Stimulated activated CD4-positive, alpha-beta T cell treated with anti-CD3 and anti-CD28 coated beads, Interleukin-12 subunit alpha, Interleukin-12 subunit beta, amount 100 ng/mL, for 48 hours (primary cell): ENCODE measurements around the gene CDK19.
"Not testable (repeated sequence)": the region's sequence is repeated elsewhere in the genome, so short reads cannot be mapped to it uniquely, and the experiment has no call there.

ENCODE experiments used
- DNase-seq, 3 donors: peaks; one replicate each; pipeline ENCODE4 v3.0.0-alpha.2; 2020; ENCODE audit warnings: low read depth in 2 of 3, low spot score in 1 of 3

Gene CDK19

DNA sequence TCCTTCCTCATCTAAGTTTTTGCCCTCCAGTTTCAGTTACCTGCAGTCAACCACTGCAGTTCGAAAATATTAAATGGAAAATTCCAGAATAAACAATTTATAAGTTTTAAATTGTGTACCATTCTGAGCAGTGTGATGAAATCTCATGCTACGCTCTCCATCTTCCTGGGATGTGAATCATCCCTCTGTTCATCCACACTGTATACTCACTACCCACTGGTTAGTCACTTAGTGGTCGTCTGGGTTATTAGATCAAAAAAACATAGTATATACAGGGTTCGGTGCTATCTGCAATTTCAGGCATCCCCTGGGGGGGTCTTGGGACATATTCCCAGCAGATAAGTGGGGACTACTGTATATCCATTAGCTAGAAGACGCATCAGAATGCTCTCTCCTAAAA lies 186.9 kb downstream of the CDK19 start:
- no peak for DNase-seq

DNA sequence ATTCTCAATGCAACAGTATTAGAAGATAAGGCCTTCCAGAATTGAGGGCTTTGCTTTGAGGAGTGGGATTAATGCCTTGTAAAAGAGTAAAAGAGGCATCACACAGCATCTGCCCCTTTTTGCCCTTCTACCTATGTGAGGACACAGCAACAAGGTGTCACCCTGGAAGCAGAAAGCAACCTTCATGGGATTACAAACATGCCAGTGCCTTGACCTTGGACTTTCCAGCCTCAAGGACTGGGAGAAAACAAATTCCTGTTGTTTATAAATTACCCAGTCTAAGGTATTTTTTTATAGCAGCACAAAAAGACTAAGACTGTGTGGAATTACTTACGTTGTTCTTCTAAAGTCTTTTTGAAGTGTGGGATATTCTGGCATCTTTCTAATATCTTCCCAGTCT lies 188.8 kb downstream of the CDK19 start:
- DNase-seq: no peak

DNA sequence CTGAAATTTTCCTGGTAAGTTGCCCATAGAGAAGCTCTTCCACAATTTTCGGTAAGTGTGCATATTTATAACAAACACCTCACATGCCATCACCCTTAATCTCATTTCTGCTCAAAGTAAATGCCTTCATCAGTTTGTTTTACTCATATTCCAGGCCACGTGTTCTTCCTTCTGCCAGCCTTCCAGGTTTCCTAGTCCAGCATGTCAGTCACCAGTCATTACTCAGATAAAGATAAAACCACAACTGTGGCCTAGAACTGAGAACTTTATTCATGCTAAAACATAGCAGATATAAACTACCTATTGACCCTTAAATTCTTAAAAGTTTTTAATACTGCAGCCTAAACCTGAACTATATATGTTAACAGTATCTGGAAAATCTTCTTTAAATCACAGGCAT lies 189.4 kb downstream of the CDK19 start:
- DNase-seq: no peak

DNA sequence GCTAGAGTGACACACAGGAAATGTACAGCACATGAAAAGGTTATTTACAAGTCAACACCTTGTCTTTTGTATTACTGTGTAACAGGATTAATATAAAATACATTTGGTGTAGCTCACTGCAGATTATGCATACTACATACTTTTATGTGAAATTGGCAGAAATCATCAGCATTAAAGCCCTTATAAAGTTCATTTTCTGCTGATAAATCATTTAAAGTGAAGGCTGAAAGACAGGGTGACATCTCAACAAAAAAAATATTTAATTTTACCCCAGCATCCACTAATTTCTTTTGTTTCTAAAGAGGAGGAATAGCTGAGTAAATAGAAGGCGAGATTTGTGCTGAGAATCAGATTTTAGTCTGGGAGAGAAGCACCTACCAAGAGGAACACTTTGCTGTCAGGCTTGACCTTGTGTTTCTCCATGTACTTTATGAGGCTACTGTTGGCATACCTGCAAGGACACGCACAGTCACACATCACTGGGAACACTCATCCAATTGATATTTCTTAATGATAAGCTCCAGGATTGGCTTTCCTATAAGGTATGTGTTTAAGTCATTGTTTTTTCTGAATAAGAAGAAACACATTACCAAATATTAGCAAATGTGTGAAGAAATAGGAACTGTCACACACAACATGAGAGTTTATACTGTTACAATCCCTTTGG lies 192.2 kb downstream of the CDK19 start:
- no peak for DNase-seq

DNA sequence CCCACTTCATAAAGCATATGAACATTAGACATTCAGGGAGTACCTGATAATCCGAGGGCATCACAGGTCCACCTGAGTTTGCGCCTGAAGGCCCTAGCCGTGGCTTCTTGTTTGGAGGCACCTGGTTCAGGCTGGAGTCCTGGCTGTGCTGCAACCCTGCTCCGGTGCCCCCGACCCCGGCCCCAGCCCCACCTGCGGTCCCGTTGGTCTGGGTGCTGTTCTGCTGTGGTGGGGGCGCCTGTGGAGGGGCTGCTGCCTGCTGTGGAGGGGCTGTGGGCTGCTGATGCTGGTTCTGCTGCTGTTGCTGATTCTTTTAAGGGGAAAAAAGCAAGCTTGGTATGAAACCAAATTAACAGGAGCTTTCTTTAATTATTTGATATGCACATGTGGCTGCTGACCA lies 194.2 kb downstream of the CDK19 start:
- no peak for DNase-seq

DNA sequence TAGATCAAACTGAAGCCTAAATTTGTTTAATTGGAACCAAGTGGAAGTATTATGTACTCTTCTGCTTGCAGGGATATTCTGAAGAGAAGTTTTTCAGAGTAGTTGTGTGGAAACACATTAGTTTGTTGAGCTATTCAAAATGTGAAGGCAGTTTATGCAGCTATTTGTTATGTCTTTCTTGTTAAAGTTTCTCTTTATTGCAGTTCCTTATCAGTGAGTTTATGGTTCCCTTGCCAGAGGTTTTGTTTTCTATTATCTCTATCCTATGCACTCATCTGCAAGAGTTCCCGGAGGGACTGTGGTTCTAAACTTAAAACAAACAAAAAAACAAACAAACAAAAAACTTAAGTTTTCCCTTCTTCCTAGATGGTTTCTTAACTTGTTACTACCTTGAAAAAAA lies 195.2 kb downstream of the CDK19 start:
- no peak for DNase-seq

DNA sequence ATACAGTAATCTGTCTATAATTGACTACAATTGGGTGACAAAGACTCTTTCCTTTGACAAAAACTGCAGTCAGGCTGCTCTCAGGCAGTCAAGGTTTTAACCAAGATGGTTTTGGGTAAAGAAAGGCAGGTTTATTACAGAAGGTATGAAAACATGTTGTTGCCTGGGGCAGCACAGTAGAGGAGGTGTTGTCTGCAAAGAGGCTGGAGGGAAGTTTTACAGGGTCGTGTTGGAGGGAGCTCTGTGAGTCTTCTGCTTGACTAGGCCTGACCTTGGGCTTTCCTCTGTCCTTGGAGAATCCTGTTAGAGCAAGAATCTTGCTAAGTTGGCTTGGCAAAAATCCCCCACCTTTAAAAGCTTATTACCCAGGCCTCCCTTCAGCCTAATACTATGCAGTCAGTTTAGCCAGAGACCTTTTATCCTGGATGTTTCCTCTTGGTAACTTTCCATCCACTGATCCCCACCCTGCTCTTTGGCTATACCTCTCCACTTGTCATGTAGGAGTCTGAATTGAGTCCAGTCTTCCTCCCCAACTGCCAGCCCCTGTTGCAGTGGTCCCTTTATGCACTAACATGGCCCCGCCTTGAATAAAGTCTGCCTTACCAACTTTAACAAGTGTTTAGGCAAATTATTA lies 195.9 kb downstream of the CDK19 start:
- DNase-seq: no peak

DNA sequence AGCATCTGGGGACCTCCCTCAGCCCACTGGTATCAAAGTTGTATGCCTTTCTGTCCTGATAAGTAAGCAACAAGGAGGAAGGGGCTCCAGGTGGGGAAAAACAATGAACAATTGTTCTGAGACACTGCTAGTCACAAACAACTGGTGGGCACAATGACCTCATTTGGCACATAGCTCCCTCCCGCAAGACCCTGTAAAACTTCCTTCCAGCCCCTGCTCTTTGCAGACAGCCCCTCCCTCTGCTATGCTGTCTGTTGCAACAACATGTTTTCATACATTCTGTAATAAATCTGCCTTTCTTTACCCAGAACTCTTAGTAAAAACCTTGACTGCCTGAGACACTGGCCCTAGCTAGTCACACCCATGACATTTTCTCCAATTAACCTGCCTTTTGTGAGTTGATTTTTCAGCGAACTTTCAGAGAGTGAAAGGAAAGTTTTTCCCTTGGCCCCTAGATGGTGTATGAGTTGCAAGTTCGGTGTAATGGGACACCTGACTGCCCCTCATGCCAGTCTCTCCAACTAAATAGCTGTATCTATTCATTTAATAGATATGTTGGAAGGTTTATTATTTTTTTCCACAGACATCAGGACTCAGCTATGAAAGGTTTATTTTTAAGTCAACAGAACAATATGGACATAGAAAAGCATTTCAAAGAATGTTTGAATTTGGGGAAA lies 196.5 kb downstream of the CDK19 start:
- no peak for DNase-seq

DNA sequence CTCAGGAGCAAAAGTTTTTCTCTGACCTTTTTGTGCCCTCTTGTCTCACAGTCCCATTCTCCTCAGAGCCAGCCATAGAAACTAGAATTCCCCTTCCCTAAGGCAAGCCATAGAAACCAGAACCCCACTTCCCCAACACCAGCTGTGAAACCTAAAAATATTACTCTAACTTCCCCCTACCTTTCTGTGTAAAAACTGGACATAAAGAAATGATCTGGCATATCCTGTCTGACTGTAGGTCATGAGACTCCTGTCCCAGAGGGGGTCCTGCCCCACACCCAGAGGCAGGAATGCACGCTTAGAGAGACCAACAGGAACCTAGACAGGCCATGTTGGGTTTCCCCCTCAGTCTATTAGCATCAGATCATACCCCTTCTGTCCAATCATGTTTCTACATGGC lies 198.2 kb downstream of the CDK19 start:
- no peak for DNase-seq

DNA sequence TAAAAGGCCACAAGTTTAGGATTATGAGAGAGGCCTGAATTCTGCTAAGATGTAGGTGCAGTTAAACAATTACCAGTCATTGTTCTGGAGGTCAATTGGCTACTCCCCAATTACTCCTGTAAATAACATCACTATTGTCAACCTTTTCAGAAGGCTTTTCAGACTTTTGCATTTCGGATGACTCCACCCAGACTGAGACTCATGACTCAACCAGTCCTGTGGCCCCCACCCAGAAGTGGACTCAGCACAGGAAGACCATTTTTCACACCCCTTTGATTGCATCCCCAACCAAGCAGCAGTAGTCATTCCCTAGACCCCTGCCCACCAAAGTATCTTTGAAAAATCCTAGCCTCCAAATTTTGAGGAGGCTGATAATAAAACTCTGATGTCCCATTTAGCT lies 199.5 kb downstream of the CDK19 start:
- DNase-seq: no peak

DNA sequence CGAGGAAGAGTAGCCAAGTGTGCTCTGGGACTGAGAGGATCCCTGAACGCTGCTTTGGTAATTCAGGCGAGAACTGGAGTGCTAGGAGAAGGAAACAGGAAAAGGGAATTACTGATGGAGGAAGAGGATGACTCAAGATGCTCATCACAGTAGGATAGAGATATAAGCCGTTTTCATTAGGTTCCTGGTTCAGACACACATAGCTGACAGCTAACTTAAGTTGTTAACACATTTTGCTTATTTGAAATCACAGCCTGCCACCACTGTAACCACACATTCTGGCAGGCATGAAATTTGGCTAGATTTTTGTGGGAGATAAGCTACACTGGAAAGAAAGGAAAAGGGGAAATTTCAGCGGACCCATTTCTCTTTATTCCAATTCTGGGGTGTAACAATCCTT lies 200.7 kb downstream of the CDK19 start:
- DNase-seq: no peak

DNA sequence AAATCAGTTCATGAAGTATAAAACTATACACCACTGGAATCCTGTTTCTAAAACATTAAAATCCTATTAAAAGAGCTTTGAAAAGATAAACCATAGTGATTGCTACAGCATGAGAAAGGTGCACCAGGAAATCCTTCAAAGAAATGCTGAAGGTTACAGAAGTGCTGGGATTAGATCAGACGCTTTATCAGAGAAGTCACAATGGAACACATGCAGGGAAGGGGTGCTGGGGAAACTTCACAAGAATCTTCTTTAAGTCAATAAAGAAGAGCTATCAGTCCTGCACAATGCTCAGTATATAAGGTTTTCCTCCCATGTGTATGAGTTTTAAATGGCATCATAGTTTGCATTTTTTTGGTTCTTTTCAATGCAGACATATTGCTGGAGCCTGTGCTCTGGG lies 201.2 kb downstream of the CDK19 start:
- no peak for DNase-seq

DNA sequence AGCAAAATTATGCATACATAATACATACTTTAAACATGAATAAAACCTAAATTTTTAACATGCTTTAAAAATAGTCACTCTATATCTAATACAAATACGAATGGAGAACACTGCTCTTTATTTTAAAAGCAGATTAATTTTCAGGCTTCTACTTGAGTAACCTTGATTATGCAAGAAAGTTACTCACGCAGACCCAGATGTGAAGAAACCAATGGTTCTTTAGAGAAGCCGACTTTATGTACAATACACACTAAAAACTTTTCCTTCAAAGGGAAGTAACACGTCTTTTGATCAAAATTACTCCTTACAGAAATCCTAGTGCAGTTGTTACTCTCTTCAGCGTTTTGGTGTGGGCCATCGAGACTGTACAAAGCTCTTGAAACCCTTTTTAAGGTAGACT lies 201.9 kb downstream of the CDK19 start:
- no peak for DNase-seq

DNA sequence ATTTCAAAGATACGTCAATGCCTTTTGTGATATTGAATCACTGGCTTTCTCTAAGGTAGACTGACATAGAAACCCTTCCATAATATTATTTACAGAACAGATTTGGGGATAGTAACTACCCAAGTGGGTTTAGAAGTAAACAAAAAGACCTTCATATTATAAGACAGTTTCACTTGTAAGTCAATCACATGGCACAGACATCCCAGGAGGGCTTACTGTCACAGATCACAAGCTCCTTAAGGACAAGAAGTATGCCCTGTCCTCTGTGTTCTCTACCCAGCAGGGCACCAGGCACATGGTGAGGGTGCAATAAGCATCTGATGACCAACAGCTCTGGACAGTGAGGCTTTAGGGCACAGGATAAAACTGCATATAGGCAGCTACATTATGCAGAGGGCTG lies 203.0 kb downstream of the CDK19 start:
- no peak for DNase-seq

DNA sequence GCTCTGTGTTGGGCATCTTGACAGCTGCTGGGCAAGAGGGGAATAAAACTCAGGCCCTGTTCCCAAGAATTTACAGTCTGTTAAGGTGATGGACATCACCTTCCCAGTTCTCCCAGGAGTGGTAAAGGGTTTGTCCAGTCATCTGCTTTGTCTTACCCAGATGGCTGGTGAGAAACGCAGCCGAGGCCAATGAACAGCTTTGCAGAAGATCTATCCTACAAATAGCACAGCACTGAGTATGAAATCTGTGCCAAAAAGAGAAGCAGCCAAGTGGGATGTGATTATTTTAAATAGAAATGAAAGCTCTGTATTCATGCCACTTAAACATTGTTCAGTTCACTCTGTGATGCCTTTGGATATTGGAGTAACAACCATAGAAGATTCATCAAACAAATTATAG lies 206.2 kb downstream of the CDK19 start:
- no peak for DNase-seq

DNA sequence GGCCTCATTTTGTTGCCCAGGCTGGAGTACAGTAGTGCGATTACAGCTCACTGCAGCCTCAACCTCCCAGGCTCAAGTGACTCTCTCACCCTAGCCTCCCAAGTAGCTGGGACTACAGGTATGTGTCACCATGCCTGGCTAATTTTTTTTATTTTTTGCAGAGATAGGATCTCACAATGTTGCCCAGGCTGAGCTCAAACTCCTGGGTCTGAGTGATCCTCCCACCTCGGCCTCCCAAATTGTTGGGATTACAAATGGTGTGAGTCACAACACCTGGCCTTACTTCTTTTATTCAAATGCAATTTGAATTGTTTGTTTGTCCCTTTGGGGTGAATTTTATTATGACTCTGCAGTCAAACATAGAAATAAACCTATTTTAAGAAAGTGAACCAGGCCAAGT lies 207.1 kb downstream of the CDK19 start:
- no peak for DNase-seq

DNA sequence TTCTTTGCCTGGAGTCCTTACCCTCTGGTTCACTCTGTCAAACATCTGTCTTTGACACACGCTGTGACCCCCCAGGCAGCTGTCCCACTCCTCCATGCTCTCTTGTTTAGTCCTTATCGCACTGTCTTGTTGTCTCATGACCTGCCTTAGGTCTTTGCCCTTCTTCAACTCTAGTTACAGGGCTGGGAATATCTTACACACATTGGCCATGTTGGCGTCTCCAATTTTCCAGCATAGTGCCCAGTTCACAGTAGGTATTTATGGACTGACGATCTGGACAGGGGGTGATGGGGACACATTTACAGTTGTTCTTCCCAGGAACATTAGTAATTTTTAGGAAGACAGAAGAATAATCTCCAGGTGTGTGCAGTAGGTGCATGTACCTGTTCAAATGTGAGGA lies 209.1 kb downstream of the CDK19 start:
- no peak for DNase-seq

DNA sequence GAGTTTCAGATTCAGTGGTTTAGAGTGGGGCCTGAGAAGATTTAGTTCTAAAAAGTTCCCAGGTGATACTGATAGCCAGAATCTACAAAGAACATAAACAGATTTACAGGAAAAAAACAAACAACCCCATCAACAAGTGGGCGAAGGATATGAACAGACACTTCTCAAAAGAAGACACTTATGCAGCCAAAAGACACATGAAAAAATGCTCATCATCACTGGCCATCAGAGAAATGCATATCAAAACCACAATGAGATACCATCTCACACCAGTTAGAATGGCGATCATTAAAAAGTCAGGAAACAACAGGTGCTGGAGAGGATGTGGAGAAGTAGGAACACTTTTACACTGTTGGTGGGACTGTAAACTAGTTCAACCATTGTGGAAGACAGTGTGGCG lies 214.6 kb downstream of the CDK19 start:
- not testable (repeated sequence) for DNase-seq

DNA sequence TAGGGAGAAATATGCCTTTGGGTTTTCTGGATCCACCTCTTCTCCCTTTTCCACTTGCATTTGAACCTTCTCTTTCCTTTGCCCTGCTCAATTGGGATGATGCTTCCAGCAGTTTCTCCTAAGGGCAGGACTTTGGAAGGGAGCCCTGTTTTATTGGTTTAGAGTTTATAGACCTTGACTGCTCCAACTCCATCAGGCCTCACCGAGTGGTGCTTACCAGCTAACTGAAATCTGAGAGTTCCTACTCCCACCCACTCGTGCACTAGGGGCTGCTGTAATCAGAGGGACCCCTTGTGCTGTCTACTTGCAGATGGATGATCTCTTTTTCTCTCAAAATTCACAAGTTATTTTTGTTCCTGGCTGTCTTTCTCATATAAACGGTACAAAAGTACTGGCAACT lies 217.5 kb downstream of the CDK19 start:
- no peak for DNase-seq

DNA sequence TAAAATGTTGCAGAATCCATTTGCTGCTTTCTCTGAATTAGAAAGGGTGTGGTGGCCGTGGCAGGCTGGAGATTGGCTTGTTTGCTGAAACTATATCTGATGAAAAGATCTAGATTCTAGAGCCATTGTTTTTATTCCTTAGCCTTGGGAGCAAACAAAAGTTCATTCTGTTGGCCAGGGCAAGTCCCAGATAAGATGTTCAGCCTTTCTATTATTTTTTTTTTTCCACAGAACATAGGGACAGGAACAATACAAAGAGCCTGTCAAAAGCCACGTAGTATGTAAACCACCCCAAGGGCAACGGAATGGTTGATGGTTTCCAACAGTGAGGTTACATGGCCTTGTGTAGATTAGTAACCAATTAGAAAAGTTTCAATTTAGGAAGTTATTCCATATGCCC lies 218.9 kb downstream of the CDK19 start:
- DNase-seq: no peak

DNA sequence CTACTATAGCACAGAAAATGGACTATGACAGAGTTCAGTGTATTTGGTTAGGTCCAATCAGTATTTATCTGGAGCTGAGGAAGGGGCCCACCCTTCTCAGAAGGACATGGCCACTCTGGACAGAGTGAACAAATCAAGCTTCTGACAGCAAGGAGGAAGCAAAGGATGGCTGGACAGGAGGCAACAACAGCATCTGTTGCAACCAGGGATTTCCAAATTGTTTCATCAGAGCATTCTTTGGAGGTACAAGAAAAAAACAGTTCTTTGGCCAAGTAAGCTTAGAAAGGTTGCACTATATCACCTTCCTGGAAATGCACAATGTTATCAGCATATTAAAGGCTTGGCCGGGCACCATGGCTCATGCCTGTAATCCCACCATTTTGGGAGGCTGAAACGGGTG lies 220.2 kb downstream of the CDK19 start:
- DNase-seq: no peak

DNA sequence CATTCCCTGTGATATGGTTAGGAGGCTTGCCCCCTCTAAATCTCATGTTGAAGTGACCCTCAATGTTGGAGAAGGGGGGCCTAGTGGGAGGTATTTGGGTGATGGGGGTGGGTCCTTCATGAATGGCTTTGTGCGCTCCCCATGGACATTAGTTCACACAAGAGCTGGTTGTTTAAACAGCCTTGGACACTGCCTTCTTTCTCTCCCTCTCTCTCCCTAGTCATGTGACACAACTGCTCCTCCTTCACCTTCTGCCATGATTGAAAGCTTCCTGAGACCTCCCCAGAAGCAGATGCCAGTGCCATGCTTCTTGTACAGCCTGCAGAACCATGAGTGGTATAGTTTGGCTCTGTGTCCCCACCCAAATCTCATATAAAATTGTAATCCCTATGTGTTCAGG lies 221.6 kb downstream of the CDK19 start:
- no peak for DNase-seq

DNA sequence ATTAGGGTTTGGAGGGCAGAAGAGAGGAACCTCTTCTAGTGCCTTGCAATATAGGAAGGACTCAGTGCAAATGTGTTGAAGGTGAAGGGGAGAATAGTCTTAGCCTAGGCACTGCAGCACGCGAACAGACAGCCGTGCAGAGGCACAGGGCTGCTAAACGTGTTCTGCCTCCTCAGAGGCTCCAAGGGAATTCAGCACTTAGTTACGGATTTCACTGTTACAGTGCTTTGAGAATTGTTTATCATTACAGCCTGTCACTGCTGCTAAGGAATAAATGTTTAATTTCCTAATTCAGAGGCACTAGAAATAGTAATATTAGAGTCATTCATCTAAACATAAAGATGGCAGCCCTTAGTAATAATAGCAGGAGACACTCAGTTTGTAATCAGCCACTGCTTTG lies 222.5 kb downstream of the CDK19 start:
- DNase-seq: no peak
